ENCODE data around the gene ZNHIT3.
A peak's percentile ranks its signal among the peaks of the same experiment; 100 is the strongest.
"Not testable (repeated sequence)": the region's sequence is repeated elsewhere in the genome, so short reads cannot be mapped to it uniquely, and the experiment has no call there.

The ZNHIT3 gene

DNA sequence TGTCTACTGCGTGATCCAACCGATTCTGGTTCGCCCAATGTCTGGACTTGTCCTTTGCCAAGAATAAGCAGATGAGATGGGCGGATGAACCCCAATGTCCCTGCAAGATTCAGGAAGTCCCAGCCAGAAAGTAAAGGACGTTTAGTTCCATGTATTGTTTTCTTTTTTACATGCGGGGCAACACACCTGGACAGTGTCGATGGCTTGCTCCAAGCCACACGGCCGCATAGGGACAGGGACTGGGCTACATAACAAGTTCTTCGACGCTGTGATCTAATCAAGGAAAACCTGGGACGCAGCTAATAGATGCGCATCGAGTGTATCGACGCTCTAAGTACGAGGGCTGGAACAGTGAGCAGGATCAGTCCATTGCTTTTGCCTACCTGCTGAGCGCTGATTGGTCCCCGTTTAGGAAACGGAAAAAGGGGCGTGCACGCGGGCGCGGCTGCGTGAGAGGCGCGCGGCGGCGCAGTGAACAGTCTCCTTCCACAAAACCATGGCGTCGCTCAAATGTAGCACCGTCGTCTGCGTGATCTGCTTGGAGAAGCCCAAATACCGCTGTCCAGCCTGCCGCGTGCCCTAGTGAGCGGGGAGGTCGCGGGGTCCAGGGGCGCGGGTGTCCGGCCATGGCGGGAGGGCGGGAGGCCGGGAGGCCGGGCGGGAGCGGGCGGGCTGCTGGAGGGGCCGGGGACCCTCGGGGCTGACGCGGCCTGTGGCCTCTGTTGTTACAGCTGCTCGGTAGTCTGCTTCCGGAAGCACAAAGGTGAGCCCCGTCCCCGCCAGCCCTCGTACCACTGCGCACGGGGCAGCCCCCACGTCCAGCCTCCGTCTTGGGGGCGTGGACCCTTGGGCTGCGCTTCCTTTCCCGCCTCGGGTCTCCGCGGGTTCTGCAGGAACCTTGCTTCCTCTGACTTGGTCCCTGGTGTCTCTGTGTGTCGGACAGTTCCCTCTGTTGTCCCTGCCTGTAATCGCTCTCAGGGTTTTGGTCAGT is at the start of gene ZNHIT3:
Gene ZNHIT3 (plus strand): TSS at position 478 of the 991 bp plus-strand sequence. CDS start 19 bp downstream, at position 497.
- peak; percentile 92 to 94 for DNase-seq

DNA sequence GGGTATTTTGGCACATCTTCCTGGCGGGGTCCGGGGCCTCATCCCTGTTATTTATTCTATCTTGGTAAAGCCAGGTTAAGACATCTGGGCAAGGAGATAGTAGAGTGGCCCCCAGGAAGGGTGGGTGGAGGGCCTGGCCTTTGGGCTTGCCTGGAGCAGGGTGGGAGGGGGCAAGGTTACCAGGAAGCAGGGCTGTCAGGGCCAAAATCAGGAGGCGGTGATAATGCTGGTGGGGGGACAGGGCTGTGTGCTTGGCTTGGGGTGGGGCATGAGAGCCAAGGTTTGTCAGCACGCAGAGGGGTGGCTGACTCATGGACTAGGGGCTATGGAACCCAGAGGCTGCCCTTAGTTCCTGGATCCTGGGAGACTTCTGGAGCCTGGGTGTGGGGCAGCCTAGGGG is 44.7 kb upstream of the ZNHIT3 start:
- DNase-seq = not testable (repeated sequence)

DNA sequence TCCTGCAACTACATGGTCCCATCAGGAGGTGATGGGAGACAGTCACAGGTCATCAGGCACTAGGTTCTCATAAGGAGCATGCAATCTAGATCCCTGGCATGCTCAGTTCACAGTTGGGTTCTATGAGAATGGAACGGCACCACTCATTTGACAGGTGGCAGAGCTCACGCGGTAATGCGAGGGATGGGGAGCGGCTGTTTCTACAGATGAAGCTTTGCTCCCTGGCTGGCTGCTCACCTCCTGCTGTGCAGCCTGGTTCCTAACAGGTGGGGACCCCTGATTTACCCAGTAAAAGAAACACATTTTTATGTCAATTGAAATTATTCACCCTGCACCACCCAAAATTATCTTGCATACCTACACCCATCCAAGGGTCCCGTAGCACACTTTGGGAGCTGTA is 42.7 kb upstream of the ZNHIT3 start:
- no peak for DNase-seq

DNA sequence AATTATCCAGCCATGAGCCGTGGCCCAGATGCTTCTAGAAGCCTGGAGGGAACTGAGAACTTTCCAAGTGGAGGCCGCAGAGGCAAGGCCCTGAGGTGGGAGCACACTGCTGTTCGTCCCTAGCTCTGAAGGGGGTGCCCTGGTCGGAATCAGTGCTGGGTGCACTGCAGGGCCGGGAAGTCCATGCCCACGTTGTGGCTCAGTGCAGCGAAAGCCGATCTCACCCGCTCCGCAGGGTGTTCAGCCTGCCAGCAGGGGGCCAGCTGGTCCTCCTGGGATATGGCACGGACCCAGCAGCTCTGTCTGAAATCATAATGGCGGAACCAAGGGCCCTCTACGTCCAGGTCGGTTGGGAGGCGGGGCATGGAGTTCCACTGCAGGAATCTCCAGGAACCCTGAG is 36.5 kb upstream of the ZNHIT3 start:
- DNase-seq = not testable (repeated sequence)

DNA sequence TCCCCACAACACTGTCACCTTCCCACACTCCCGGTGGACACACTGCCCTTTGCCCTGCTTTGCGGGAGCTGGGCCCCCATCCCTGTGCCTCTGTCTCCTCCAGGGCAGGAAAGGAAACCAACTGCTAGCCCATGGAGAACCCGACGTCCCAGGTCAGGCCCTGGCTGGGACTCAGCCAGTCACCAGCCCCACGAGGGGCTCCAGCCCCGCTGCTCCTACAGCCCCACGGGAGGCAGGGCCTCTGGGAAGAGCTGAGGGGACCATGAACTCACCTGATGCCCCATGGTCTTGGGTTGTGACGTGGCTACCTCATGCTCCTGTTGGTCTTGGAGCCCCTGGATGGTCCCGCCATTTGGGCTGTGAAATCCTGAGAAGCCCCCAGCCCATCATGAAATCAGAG is 33.6 kb upstream of the ZNHIT3 start:
- not testable (repeated sequence) for DNase-seq

DNA sequence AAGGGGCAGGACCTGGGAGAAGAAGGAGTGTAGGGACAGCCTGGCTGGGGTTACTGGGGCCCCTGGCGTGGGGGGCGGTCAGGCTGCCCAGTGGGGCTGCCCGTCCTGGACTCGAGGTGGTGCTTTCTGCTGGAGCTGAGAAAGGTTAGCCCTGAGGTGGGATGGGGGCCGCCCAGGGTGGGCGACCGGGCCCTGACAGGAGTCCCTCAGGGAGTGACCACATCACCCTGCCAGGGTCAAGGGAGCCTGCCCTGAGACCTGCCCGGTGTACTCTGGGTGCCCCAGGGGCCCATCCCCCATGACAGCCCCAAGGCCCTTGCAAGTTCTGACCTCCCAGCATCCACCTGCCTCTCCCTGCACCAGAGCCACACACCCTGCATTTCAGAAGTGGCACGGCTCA is 28.8 kb upstream of the ZNHIT3 start:
- not testable (repeated sequence) for DNase-seq

DNA sequence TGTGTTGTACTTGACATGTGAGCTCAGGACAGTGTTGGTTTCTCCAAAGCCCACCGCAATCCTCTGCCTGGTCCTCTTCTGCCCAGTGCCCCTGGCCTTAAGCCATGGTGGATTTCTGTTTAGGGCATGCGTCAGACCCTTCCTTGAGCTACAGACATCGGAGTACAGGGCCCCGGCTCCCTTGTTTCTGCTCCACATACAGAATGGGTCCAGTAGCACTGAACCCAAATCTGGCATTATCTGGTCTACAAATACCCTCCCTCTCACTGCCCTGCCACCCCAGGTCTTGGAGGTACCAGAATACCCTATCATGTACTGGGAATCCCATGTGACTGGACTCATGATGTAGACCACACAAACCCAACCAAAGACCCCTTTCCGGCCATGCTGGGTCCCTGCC is 27.4 kb upstream of the ZNHIT3 start:
- no peak for DNase-seq

GRCh38 chr17:36459601-36460000 is 26.9 kb upstream of the ZNHIT3 start:
- DNase-seq = no peak

GRCh38 chr17:36460265-36460937 is 26.1 kb upstream of the ZNHIT3 start:
- DNase-seq = no peak

DNA sequence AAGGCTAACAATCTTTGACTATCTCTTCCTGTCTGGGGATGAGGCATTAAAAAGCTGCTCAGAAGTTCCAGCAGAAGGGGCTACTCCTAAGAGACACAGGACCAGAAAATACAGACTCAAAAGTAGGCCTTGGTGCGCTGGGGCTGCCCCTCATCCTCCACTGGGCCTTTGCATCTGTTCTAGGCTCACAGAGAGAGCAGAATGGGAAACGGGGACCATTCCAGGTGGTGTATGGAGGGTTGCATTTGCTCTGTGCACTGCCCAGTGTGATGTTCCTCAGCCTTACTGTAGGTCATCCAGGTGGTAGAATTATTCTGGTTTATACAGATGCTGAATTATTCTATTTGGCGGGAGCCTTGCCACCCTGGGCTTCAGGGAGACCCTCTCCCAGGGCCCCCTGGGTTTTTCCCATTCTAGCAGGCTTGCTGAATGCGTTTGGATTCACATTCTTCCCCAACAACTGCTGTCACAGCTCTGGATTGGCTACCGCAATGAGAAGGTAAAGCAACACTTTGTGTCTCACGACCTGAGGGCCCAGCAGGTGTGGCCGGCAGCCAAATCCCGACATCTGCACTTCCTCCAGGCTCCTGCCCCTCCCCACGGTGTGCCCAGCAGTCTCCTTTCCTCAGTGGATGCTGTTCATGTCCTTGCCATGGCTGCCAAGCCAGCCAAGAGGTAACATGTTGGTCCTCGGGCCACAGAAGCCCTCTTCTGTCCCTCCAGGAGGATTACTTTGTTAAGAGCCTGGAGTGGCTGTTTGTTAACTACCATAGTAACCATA is 25.0 kb upstream of the ZNHIT3 start:
- DNase-seq = no peak

GRCh38 chr17:36463916-36464764 is 22.3 kb upstream of the ZNHIT3 start:
- DNase-seq = no peak

GRCh38 chr17:36464765-36465088 is 21.8 kb upstream of the ZNHIT3 start:
- no peak for DNase-seq

DNA sequence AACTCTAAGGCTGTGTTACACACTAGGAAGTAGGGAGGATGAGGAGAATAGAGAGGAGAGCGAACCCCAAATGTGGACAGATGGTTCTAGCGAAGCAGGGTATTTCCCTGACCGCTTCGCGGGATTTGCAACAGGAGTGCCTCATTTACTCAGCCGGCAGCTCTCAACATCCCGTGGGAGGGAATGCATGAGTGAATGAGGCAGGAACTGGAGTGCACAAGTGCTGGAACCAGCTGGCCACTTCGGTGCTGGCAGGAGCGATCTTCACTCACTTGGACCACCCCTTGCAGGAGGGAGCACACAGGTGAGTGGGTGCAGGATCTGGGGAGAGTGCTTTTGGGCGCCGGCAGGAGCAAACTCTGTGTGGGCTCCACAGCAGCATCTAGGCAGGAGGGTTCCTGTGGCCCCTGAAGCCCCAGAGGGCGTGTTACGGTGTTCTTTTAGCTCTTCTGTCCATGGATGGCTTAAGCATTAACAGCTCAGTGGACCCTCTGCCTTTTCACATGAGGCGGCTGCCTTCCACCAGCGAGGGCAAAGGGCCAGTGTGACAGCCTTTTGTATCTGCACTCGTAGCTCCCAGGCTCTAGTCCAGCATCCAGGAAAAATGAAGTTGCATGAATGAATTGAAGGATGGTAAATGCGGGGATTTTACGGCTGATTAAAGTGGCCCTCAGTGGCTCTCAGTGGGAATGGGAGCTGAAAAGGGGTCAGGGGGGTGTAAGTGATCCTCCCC is 17.4 kb upstream of the ZNHIT3 start:
- DNase-seq = no peak

- no peak for DNase-seq
Observed at GRCh38 chr17:36469733-36470132, 16.7 kb upstream of the ZNHIT3 start.

GRCh38 chr17:36470499-36470898 is 16.0 kb upstream of the ZNHIT3 start:
- no peak for DNase-seq

- no peak for DNase-seq
Observed at GRCh38 chr17:36474571-36474970, 11.9 kb upstream of the ZNHIT3 start.

DNA sequence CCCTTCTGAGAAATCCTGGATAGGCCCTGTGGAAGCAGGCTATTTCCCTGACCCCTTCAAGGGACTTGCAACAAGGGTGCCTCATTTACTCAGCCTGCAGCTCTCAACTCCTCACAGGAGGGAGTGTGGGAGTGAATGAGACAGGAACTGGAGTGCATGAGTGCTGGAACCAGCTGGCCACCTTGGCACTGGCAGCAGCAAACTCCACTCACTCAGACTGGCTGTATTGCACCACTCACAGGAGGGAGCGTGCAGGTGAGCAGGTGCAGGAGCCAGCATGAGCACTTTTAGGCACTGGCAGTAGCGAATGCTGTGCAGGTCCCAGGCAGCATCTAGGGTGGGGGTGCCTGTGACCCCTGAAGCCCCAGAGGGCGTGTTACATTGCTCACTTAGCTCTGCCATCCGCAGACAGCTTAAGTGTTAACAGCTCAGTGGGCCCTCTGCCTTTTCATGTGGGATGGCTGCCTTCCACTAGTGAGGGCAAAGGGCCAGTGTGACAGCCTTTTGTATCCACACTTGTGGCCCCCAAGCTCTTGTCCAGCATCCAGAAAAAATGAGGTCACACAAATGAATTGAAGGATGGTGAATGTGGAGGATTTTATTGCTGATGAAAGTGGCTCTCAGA is 11.0 kb upstream of the ZNHIT3 start:
- peak in 1 of 2 experiments; percentile 5 for DNase-seq

- no peak for DNase-seq
Observed at GRCh38 chr17:36481829-36482228, 4.7 kb upstream of the ZNHIT3 start.

DNA sequence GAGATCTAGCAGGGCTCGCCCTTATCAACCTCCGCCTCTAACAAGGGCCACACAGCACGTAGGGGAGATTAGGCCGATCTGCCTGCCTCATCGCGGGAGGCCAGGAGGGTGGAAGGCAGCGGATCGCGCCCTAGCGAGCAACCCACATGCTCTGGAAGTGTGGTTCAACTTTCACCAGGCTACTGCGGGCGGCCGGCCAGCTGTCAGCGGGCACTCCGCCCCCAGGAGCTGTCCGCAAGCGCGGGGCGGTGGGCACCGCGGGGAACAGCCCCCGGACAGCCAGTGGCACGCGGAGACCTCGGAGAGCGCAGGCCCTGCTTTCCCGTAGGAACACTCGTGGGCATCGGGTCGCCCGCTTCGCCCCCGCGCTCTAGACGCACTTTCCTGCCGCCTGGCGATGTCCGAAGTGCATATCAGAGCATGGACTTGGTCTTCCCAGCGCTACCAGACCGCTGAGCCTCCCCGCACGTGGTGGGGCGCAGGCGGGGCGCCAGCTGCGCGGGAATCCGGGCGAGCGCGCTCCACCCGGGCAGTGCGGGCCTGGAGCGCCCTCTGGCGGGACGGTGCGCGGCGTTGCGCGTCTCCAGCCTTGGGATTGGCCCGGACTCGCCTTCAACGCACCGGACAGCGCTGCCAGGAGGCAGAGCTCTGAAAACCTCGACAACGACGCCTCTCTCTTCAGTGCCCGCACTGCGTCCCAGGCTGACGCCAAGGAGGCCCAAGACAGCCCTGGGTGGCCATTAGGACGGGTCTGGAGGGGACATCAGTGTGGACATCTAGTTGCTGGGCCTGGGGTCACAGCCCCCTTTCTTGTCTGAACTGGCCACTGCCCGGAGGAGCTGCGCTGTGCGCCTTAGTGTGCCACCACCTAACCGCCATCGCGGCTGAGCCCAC is 3.6 kb upstream of the ZNHIT3 start:
- peak; percentile 46 to 63 for DNase-seq

GRCh38 chr17:36484021-36484420 is 2.5 kb upstream of the ZNHIT3 start:
- DNase-seq = not testable (repeated sequence)

All from SHP77 (cell line).